ENCODE measurements around the gene HNF4A. TPM values are rescaled to one million over a fixed set of nuclear protein-coding genes. Genes with fewer than 3 reads are reported as not detected.

Gene HNF4A
- total and polyA plus RNA-seq, 2 of the 13 experiments (the other 11 are each of a cell fraction or from before 2014, with no cell fraction given) = 80.9 to 169 TPM

DNA sequence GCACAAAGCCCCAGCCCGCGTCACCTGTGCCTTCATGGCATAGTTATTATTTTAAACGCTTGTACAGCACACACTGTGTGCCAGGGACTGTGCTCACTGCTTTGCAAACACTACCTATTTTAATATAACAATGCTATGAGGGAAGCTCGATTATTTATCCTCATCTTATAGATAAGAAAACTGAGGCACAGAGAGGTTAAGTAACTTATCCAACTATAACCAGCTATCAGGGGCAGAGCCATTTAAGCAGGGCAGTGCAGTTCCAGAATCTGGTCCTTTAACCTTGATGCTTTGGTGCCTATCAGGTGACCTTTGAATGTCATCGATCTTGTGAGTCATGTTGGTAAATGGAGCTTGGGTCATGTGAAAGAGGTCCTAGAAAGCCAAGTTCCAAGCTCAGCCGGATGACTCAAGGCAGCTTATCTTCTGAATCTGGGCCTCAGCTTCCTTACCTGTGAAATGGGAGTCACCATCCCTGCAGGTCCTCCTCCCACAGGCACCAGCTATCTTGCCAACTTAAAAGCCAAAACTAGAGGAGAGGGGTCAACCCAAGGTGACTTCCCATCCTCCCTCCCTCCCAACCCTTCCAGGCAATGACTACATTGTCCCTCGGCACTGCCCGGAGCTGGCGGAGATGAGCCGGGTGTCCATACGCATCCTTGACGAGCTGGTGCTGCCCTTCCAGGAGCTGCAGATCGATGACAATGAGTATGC lies 63.8 kb downstream of the HNF4A start (continued):
- TF ChIP-seq, protein P1, sequence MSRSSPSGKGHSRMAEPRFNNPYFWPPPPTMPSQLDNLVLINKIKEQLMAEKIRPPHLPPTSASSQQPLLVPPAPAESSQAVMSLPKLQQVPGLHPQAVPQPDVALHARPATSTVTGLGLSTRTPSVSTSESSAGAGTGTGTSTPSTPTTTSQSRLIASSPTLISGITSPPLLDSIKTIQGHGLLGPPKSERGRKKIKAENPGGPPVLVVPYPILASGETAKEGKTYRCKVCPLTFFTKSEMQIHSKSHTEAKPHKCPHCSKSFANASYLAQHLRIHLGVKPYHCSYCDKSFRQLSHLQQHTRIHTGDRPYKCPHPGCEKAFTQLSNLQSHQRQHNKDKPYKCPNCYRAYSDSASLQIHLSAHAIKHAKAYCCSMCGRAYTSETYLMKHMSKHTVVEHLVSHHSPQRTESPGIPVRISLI (CRISPR knock-in tag; IDR thresholded peaks at IDR 0.05; ENCODE audit: borderline replicate concordance) = no peak; the same call in 1 of the 2 replicates
- TF ChIP-seq ZNF780A (CRISPR knock-in tag; IDR thresholded peaks at IDR 0.05) (no peak), ZNF878 (CRISPR knock-in tag; IDR thresholded peaks at IDR 0.05) (0 out of 2 replicates have a peak, but pooled peaks have one; percentile 26), ZNF484 (CRISPR knock-in tag; IDR thresholded peaks at IDR 0.05; ENCODE audit: borderline replicate concordance, low read depth) (no peak), EHMT2 (IDR thresholded peaks at IDR 0.05; ENCODE audit: borderline replicate concordance, low read depth, low read length) (peak; percentile 51; the same call in 1 of the 2 replicates), ZZZ3 (CRISPR knock-in tag; IDR thresholded peaks at IDR 0.05; ENCODE audit: borderline replicate concordance) (peak; percentile 67), ZNF572 (CRISPR knock-in tag; IDR thresholded peaks at IDR 0.05) (no peak), ETV5 (CRISPR knock-in tag; IDR thresholded peaks at IDR 0.05; ENCODE audit: borderline replicate concordance) (peak; percentile 89), ARID2 (CRISPR knock-in tag; IDR thresholded peaks at IDR 0.05; ENCODE audit: borderline replicate concordance) (no peak), KLF13 (CRISPR knock-in tag; IDR thresholded peaks at IDR 0.05) (no peak), MTF2 (CRISPR knock-in tag; IDR thresholded peaks at IDR 0.05; ENCODE audit: borderline replicate concordance) (no peak), ZNF670 (CRISPR knock-in tag; IDR thresholded peaks at IDR 0.05; ENCODE audit: borderline replicate concordance) (peak; percentile 78), JUND (CRISPR knock-in tag; IDR thresholded peaks at IDR 0.05) (peak; percentile 99), PCBP2 (optimal IDR thresholded peaks at IDR 0.05; ENCODE audit: low read depth, low read length, poor library complexity, severe bottlenecking) (no peak), FOXJ3 (CRISPR knock-in tag; IDR thresholded peaks at IDR 0.05; ENCODE audit: borderline replicate concordance) (no peak), TCF7L2 (IDR thresholded peaks at IDR 0.05; ENCODE audit: low read depth, low read length) (no peak), ZNF543 (CRISPR knock-in tag; IDR thresholded peaks at IDR 0.05) (0 out of 2 replicates have a peak, but pooled peaks have one; percentile 68), PLRG1 (conservative IDR thresholded peaks at IDR 0.05) (no peak)
- TF ChIP-seq, protein P2, sequence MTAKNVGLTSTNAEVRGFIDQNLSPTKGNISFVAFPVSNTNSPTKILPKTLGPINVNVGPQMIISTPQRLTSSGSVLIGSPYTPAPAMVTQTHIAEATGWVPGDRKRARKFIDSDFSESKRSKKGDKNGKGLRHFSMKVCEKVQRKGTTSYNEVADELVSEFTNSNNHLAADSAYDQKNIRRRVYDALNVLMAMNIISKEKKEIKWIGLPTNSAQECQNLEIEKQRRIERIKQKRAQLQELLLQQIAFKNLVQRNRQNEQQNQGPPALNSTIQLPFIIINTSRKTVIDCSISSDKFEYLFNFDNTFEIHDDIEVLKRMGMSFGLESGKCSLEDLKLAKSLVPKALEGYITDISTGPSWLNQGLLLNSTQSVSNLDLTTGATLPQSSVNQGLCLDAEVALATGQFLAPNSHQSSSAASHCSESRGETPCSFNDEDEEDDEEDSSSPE (CRISPR knock-in tag; IDR thresholded peaks at IDR 0.05) = 0 out of 2 replicates have a peak, but pooled peaks have one; percentile 32
- TF ChIP-seq, protein P3, sequence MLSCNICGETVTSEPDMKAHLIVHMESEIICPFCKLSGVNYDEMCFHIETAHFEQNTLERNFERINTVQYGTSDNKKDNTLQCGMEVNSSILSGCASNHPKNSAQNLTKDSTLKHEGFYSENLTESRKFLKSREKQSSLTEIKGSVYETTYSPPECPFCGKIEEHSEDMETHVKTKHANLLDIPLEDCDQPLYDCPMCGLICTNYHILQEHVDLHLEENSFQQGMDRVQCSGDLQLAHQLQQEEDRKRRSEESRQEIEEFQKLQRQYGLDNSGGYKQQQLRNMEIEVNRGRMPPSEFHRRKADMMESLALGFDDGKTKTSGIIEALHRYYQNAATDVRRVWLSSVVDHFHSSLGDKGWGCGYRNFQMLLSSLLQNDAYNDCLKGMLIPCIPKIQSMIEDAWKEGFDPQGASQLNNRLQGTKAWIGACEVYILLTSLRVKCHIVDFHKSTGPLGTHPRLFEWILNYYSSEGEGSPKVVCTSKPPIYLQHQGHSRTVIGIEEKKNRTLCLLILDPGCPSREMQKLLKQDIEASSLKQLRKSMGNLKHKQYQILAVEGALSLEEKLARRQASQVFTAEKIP (CRISPR knock-in tag; IDR thresholded peaks at IDR 0.05; ENCODE audit: borderline replicate concordance) = no peak
- TF ChIP-seq, protein P4, sequence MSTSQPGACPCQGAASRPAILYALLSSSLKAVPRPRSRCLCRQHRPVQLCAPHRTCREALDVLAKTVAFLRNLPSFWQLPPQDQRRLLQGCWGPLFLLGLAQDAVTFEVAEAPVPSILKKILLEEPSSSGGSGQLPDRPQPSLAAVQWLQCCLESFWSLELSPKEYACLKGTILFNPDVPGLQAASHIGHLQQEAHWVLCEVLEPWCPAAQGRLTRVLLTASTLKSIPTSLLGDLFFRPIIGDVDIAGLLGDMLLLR (CRISPR knock-in tag; IDR thresholded peaks at IDR 0.05) = no peak
- TF ChIP-seq, protein P5, sequence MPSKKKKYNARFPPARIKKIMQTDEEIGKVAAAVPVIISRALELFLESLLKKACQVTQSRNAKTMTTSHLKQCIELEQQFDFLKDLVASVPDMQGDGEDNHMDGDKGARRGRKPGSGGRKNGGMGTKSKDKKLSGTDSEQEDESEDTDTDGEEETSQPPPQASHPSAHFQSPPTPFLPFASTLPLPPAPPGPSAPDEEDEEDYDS (CRISPR knock-in tag; IDR thresholded peaks at IDR 0.05) = peak; percentile 56; the same call in 1 of the 2 replicates
- TF ChIP-seq, protein P6, sequence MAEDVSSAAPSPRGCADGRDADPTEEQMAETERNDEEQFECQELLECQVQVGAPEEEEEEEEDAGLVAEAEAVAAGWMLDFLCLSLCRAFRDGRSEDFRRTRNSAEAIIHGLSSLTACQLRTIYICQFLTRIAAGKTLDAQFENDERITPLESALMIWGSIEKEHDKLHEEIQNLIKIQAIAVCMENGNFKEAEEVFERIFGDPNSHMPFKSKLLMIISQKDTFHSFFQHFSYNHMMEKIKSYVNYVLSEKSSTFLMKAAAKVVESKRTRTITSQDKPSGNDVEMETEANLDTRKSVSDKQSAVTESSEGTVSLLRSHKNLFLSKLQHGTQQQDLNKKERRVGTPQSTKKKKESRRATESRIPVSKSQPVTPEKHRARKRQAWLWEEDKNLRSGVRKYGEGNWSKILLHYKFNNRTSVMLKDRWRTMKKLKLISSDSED (CRISPR knock-in tag; IDR thresholded peaks at IDR 0.05) = no peak
